Endodermal cell (in vitro differentiated cells): ENCODE results near the gene MAPT. TPM values are rescaled to one million over a fixed set of nuclear protein-coding genes. Genes with fewer than 3 reads are reported as not detected.

Experiments
- DNase-seq: peaks from one replicate; pipeline ENCODE4 v3.0.0-alpha.2; 2017
- H3K27ac ChIP-seq: 2 replicates; pipeline ENCODE4 v1.5.1; 2013; ENCODE audit warnings: mild to moderate bottlenecking, low read depth, low read length, moderate library complexity
- H3K27me3 ChIP-seq: 2 replicates; pipeline ENCODE4 v1.6.1; 2013; ENCODE audit warnings: mild to moderate bottlenecking, low read length, moderate library complexity; ENCODE audit not compliant: insufficient read depth, control insufficient read depth, poor library complexity, severe bottlenecking
- H3K36me3 ChIP-seq: 2 replicates; pipeline ENCODE4 v1.7.0; 2013; ENCODE audit warnings: mild to moderate bottlenecking, low read length, moderate library complexity; ENCODE audit not compliant: control insufficient read depth, insufficient read depth
- H3K4me1 ChIP-seq: one replicate; pipeline ENCODE4 v1.7.0; 2013; ENCODE audit warnings: low read length; ENCODE audit not compliant: control insufficient read depth, insufficient read depth
- H3K4me3 ChIP-seq: 2 replicates; pipeline ENCODE4 v1.5.1; 2013; ENCODE audit warnings: mild to moderate bottlenecking, low read length, moderate library complexity
- H3K9ac ChIP-seq: 2 replicates; pipeline ENCODE4 v1.6.1; 2013; ENCODE audit warnings: mild to moderate bottlenecking, low read length, moderate library complexity; ENCODE audit not compliant: poor library complexity, severe bottlenecking; ENCODE audit errors: extremely low read depth
- H3K9me3 ChIP-seq: 2 replicates; pipeline ENCODE4 v1.6.1; 2013; ENCODE audit warnings: mild to moderate bottlenecking, low read length, moderate library complexity; ENCODE audit not compliant: control insufficient read depth
- H3K27ac Mint-ChIP-seq: 2 replicates; pipeline ENCODE4 v1.8.0; 2020; ENCODE audit warnings: mixed read lengths
- H3K27me3 Mint-ChIP-seq: 2 replicates; pipeline ENCODE4 v1.8.0; 2021; ENCODE audit warnings: mild to moderate bottlenecking, mixed read lengths; ENCODE audit not compliant: insufficient read depth
- H3K36me3 Mint-ChIP-seq: 2 replicates; pipeline ENCODE4 v1.8.0; 2020; ENCODE audit warnings: low read depth, mixed read lengths
- H3K4me1 Mint-ChIP-seq: 2 replicates; pipeline ENCODE4 v1.8.0; 2020; ENCODE audit warnings: mixed read lengths
- H3K4me3 Mint-ChIP-seq: 2 replicates; pipeline ENCODE4 v1.8.0; 2020; ENCODE audit warnings: mild to moderate bottlenecking, moderate library complexity, mixed read lengths
- H3K9me3 Mint-ChIP-seq: 2 replicates; pipeline ENCODE4 v1.8.0; 2020; ENCODE audit warnings: mild to moderate bottlenecking, mixed read lengths
- CTCF ChIP-seq: fragments of 200-600 bp; sonication (generic); conservative IDR thresholded peaks from 2 replicates; pipeline ENCODE4 v1.5.0; 2021; ENCODE audit warnings: antibody characterized with exemption, mild to moderate bottlenecking
- WGBS, 2 experiments: methylation state at CpG; one replicate each; pipeline versions ENCODE4 v1.1.5 to v1.1.7; 2013; ENCODE audit warnings: missing lambda C conversion rate in 2 of 2, mixed read lengths in 1 of 2; ENCODE audit not compliant: insufficient coverage in 1 of 2, insufficient read length in 1 of 2; 5-methylcytosine and 5-hydroxymethylcytosine counted together
- total RNA-seq, 2 donors: library from RNA; stranded (reverse); fragmentation: NEBNext Ultra II Directional in 1 of 2; extraction: Animal tissue kit (Norgen Biotek cat#: 25700) in 1 of 2; gene quantifications; 2 replicates in 1 of 2; 3 replicates in 1 of 2; pipeline ENCODE4 v1.2.1, GENCODE V29; 2021

MAPT gene
- total RNA-seq, 2 donors from 2014 or later = 0.69 to 0.73 TPM

GRCh38 chr17:45952814-45953320 is 58.5 kb downstream of the MAPT start:
- peaks cover 26% of the 10 kb centered on the region for H3K27me3 Mint-ChIP-seq
- WGBS, 2 experiments = 90 to 93% methylated on average over 6 of the region's 6 CpGs
- H3K36me3 Mint-ChIP-seq = no peaks in the 10 kb centered on the region

DNA sequence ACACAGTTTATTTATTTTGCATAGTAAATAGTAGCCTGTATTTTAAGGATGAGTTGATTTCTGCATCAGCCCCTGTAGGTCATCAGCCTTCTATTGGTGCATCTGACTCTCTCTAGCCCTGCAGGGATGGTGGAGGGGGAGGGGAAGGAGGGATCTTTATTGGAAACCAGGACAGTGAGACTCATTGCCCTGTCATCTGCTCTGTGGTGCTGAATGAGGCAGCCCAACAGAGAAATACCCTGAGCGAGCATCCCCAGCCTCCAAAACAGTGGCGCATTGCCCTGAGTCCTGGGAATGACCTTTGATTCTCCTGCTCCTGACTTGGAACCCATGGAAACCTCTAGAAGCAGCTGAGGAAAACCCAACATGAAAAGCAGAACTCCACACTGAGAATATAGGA is 59.2 kb downstream of the MAPT start:
- H3K4me1 Mint-ChIP-seq = peaks cover 6% of the 10 kb centered on the region
- no peaks in the 10 kb centered on the region for H3K36me3 Mint-ChIP-seq
- Histone ChIP-seq H3K36me3 (no peaks in the 10 kb centered on the region), H3K27ac (no peak overlapping the region), H3K4me1 (no peaks in the 10 kb centered on the region), H3K27me3 (peaks cover 18% of the 10 kb centered on the region), H3K4me3 (no peak overlapping the region), H3K9ac (no peak overlapping the region), H3K9me3 (no peaks in the 10 kb centered on the region)
- DNase-seq = no peak
- H3K9me3 Mint-ChIP-seq = no peaks in the 10 kb centered on the region
- TF ChIP-seq CTCF = no peak
- WGBS, 2 experiments = 88 to 100% methylated on average over 2 of the region's 2 CpGs
- H3K27me3 Mint-ChIP-seq = peaks cover 26% of the 10 kb centered on the region
- no peak overlapping the region for H3K27ac Mint-ChIP-seq
- H3K4me3 Mint-ChIP-seq = no peak overlapping the region

More at GRCh38 chr17:45952814-45953320, 58.5 kb downstream of the MAPT start:
- H3K4me3 Mint-ChIP-seq = no peak overlapping the region
- no peaks in the 10 kb centered on the region for H3K4me1 ChIP-seq
- no peaks in the 10 kb centered on the region for H3K36me3 ChIP-seq
- H3K4me1 Mint-ChIP-seq = peaks cover 8% of the 10 kb centered on the region
- no peak overlapping the region for H3K27ac Mint-ChIP-seq
- H3K27me3 ChIP-seq = peaks cover 18% of the 10 kb centered on the region
- H3K4me3 ChIP-seq = no peak overlapping the region
- H3K9me3 Mint-ChIP-seq = no peaks in the 10 kb centered on the region
- TF ChIP-seq CTCF = no peak
- H3K9ac ChIP-seq = no peak overlapping the region
- no peak overlapping the region for H3K27ac ChIP-seq
- no peak for DNase-seq
- H3K9me3 ChIP-seq = no peaks in the 10 kb centered on the region

GRCh38 chr17:45954914-45955313 is 60.6 kb downstream of the MAPT start:
- Histone ChIP-seq H3K9me3 (no peaks in the 10 kb centered on the region), H3K27ac (no peak overlapping the region), H3K27me3 (peaks cover 10% of the 10 kb centered on the region), H3K9ac (no peak overlapping the region), H3K4me1 (no peaks in the 10 kb centered on the region), H3K36me3 (no peaks in the 10 kb centered on the region), H3K4me3 (no peak overlapping the region)
- H3K27me3 Mint-ChIP-seq = peaks cover 18% of the 10 kb centered on the region
- no peak overlapping the region for H3K4me3 Mint-ChIP-seq
- H3K27ac Mint-ChIP-seq = no peak overlapping the region
- DNase-seq = no peak
- no peak for TF ChIP-seq CTCF
- no peaks in the 10 kb centered on the region for H3K9me3 Mint-ChIP-seq
- H3K4me1 Mint-ChIP-seq = peaks cover 6% of the 10 kb centered on the region
- 89 to 90% methylated on average over 3 to 11 of the region's 11 CpGs for WGBS, 2 experiments
- no peaks in the 10 kb centered on the region for H3K36me3 Mint-ChIP-seq
